ENCODE data around the gene NOTCH2. TPM values are rescaled to one million over a fixed set of nuclear protein-coding genes. Genes with fewer than 3 reads are reported as not detected.
"Not testable (repeated sequence)": the region's sequence is repeated elsewhere in the genome, so short reads cannot be mapped to it uniquely, and the experiment has no call there.

The NOTCH2 gene
- 10 to 100 TPM in 2 of 3 donors, 1 to 10 TPM in 1; 6.4 to 29.0 (median 15.4) TPM for polyA plus RNA-seq

- 0 to 2% (median 1%) methylated on average over 16 to 48 of the region's 95 CpGs for WGBS, 3 donors
- not testable (repeated sequence) for H3K27ac ChIP-seq (ENCODE audit: low read depth, low read length)
Observed at GRCh38 chr1:120069067-120069919, at the start of gene NOTCH2. NOTCH2 (minus strand) TSS chr1:120069662; CDS start chr1:120069406, 256 bp downstream.

GRCh38 chr1:120117371-120118177 lies 48.1 kb upstream of the NOTCH2 start:
- WGBS, 3 donors = 16 to 22% (median 18%) methylated on average over 2 to 3 of the region's 4 CpGs
- H3K27ac ChIP-seq (ENCODE audit: low read depth, low read length) = not testable (repeated sequence)

- WGBS, 3 donors = 75 to 98% (median 76%) methylated on average over 2 of the region's 2 CpGs
- H3K27ac ChIP-seq (ENCODE audit: low read depth, low read length) = not testable (repeated sequence)
Observed at GRCh38 chr1:120116094-120116493, 46.6 kb upstream of the NOTCH2 start.

- not testable (repeated sequence) for H3K27ac ChIP-seq (ENCODE audit: low read depth, low read length)
- WGBS, 3 donors = 63% methylated on average over 1 of the region's 3 CpGs; no CpG with 5 or more reads in 2 of the 3 donors
Observed at GRCh38 chr1:120113134-120113533, 43.7 kb upstream of the NOTCH2 start.

GRCh38 chr1:120112212-120112611 lies 42.8 kb upstream of the NOTCH2 start:
- H3K27ac ChIP-seq (ENCODE audit: low read depth, low read length) = not testable (repeated sequence)
- 74 to 81% (median 77%) methylated on average over 5 of the region's 5 CpGs for WGBS, 3 donors

- no CpG with 5 or more reads among the region's 3 CpGs for WGBS, 3 donors
- H3K27ac ChIP-seq (ENCODE audit: low read depth, low read length) = not testable (repeated sequence)
Observed at GRCh38 chr1:120111771-120112170, 42.3 kb upstream of the NOTCH2 start.

- WGBS, 3 donors = 88% methylated on average over 1 of the region's 2 CpGs; no CpG with 5 or more reads in 2 of the 3 donors
- not testable (repeated sequence) for H3K27ac ChIP-seq (ENCODE audit: low read depth, low read length)
Observed at GRCh38 chr1:120111008-120111407, 41.5 kb upstream of the NOTCH2 start.

GRCh38 chr1:120109656-120110055 lies 40.2 kb upstream of the NOTCH2 start:
- 89 to 93% (median 92%) methylated on average over 6 to 7 of the region's 9 CpGs for WGBS, 3 donors
- not testable (repeated sequence) for H3K27ac ChIP-seq (ENCODE audit: low read depth, low read length)

GRCh38 chr1:120109180-120109579 lies 39.7 kb upstream of the NOTCH2 start:
- WGBS, 3 donors = 94 to 98% (median 97%) methylated on average over 5 to 9 of the region's 10 CpGs
- not testable (repeated sequence) for H3K27ac ChIP-seq (ENCODE audit: low read depth, low read length)

GRCh38 chr1:120105288-120105687 lies 35.8 kb upstream of the NOTCH2 start:
- 53 to 84% (median 65%) methylated on average over 1 of the region's 2 CpGs for WGBS, 3 donors
- not testable (repeated sequence) for H3K27ac ChIP-seq (ENCODE audit: low read depth, low read length)

- H3K27ac ChIP-seq (ENCODE audit: low read depth, low read length) = not testable (repeated sequence)
- no CpG with 5 or more reads among the region's 3 CpGs for WGBS, 3 donors
Observed at GRCh38 chr1:120103768-120104167, 34.3 kb upstream of the NOTCH2 start.

- H3K27ac ChIP-seq (ENCODE audit: low read depth, low read length) = not testable (repeated sequence)
- WGBS, 3 donors = 64 to 84% methylated on average over 1 of the region's 1 CpG; no CpG with 5 or more reads in 1 of the 3 donors
Observed at GRCh38 chr1:120101593-120101992, 32.1 kb upstream of the NOTCH2 start.

GRCh38 chr1:120100590-120100989 lies 31.1 kb upstream of the NOTCH2 start:
- not testable (repeated sequence) for H3K27ac ChIP-seq (ENCODE audit: low read depth, low read length)
- 33 to 44% (median 42%) methylated on average over 1 of the region's 1 CpG for WGBS, 3 donors

GRCh38 chr1:120098986-120099759 lies 29.7 kb upstream of the NOTCH2 start:
- H3K27ac ChIP-seq (ENCODE audit: low read depth, low read length) = not testable (repeated sequence)
- WGBS, 3 donors = 80 to 90% (median 83%) methylated on average over 1 of the region's 6 CpGs

GRCh38 chr1:120096981-120097545 lies 27.6 kb upstream of the NOTCH2 start:
- 63 to 75% (median 66%) methylated on average over 1 of the region's 1 CpG for WGBS, 3 donors
- not testable (repeated sequence) for H3K27ac ChIP-seq (ENCODE audit: low read depth, low read length)

- WGBS, 3 donors = 71 to 89% (median 81%) methylated on average over 2 of the region's 4 CpGs
- H3K27ac ChIP-seq (ENCODE audit: low read depth, low read length) = not testable (repeated sequence)
Observed at GRCh38 chr1:120093548-120094181, 24.2 kb upstream of the NOTCH2 start.

- WGBS, 3 donors = 53 to 61% (median 57%) methylated on average over 3 to 4 of the region's 4 CpGs
- not testable (repeated sequence) for H3K27ac ChIP-seq (ENCODE audit: low read depth, low read length)
Observed at GRCh38 chr1:120092232-120093218, 23.1 kb upstream of the NOTCH2 start.

All from adipose tissue (tissue), 3 donors.